Embryonic facial prominence (tissue), 1 donor: Measurements from ENCODE around the gene TWIST1.
A peak's percentile ranks its signal among the peaks of the same experiment; 100 is the strongest.

Source experiments
- DNase-seq: peaks from one replicate; pipeline ENCODE4 v3.0.0-alpha.2; 2016; ENCODE audit errors: extremely low spot score

TWIST1 gene

GRCh38 chr7:19117091-19117869 lies at the start of gene TWIST1:
Gene TWIST1 (minus strand): TSS chr7:19117636. CDS start chr7:19117321, 315 bp downstream.
- peak; percentile 96 for DNase-seq

- no peak for DNase-seq
Observed at GRCh38 chr7:19161671-19162070, 44.2 kb upstream of the TWIST1 start.

- no peak for DNase-seq
Observed at GRCh38 chr7:19146699-19147098, 29.3 kb upstream of the TWIST1 start.

GRCh38 chr7:19145434-19146115 lies 28.1 kb upstream of the TWIST1 start:
- DNase-seq: no peak

GRCh38 chr7:19144661-19145433 lies 27.4 kb upstream of the TWIST1 start, which contains the start of gene FERD3L:
Gene FERD3L (minus strand): TSS chr7:19145421. CDS start chr7:19145362, 59 bp downstream.
- DNase-seq: no peak

GRCh38 chr7:19143881-19144574 lies 26.6 kb upstream of the TWIST1 start:
- no peak for DNase-seq

GRCh38 chr7:19139706-19140327 lies 22.4 kb upstream of the TWIST1 start:
- DNase-seq: no peak

- no peak for DNase-seq
Observed at GRCh38 chr7:19133886-19134285, 16.4 kb upstream of the TWIST1 start.

GRCh38 chr7:19133390-19133789 lies 16.0 kb upstream of the TWIST1 start:
- DNase-seq: no peak

- DNase-seq: no peak
Observed at GRCh38 chr7:19128856-19129255, 11.4 kb upstream of the TWIST1 start.

- DNase-seq: no peak
Observed at GRCh38 chr7:19121977-19122588, 4.6 kb upstream of the TWIST1 start.

GRCh38 chr7:19119870-19120486 lies 2.5 kb upstream of the TWIST1 start:
- DNase-seq: no peak

GRCh38 chr7:19119372-19119771 lies 1.9 kb upstream of the TWIST1 start:
- DNase-seq: no peak

- no peak for DNase-seq
Observed at GRCh38 chr7:19118636-19119371, 1.4 kb upstream of the TWIST1 start.

- no peak for DNase-seq
Observed at GRCh38 chr7:19117870-19118608, 603 bp upstream of the TWIST1 start.

- DNase-seq: no peak
Observed at GRCh38 chr7:19116121-19117090, 1.0 kb downstream of the TWIST1 start.

GRCh38 chr7:19114551-19114855 lies 2.9 kb downstream of the TWIST1 start:
- DNase-seq: no peak
